ENCODE results near the gene LIN52. TPM values are rescaled to one million over a fixed set of nuclear protein-coding genes. Genes with fewer than 3 reads are reported as not detected.

The LIN52 gene
- total and polyA plus RNA-seq, 2 of the 13 experiments (the other 11 are each of a cell fraction or from before 2014, with no cell fraction given): 11.4 to 23.3 TPM

GRCh38 chr14:74084277-74085046, at the start of gene LIN52, which contains the start of gene ALDH6A1 (continued):
- TF ChIP-seq ZNF772 (CRISPR knock-in tag; IDR thresholded peaks at IDR 0.05): 0 out of 2 replicates have a peak, but pooled peaks have one; percentile 52
- TF ChIP-seq ZNF784 (CRISPR knock-in tag; IDR thresholded peaks at IDR 0.05; ENCODE audit: borderline replicate concordance): no peak; the same call in 1 of the 2 replicates
- no peak; the same call in 1 of the 2 replicates for TF ChIP-seq ZNF224 (CRISPR knock-in tag; IDR thresholded peaks at IDR 0.05)
- no peak for TF ChIP-seq SOX5 (CRISPR knock-in tag; IDR thresholded peaks at IDR 0.05; ENCODE audit: borderline replicate concordance)
- no peak for TF ChIP-seq TEAD2 (CRISPR knock-in tag; IDR thresholded peaks at IDR 0.05)
- no peak for TF ChIP-seq TOE1 (CRISPR knock-in tag; IDR thresholded peaks at IDR 0.05)
- TF ChIP-seq, protein P1, sequence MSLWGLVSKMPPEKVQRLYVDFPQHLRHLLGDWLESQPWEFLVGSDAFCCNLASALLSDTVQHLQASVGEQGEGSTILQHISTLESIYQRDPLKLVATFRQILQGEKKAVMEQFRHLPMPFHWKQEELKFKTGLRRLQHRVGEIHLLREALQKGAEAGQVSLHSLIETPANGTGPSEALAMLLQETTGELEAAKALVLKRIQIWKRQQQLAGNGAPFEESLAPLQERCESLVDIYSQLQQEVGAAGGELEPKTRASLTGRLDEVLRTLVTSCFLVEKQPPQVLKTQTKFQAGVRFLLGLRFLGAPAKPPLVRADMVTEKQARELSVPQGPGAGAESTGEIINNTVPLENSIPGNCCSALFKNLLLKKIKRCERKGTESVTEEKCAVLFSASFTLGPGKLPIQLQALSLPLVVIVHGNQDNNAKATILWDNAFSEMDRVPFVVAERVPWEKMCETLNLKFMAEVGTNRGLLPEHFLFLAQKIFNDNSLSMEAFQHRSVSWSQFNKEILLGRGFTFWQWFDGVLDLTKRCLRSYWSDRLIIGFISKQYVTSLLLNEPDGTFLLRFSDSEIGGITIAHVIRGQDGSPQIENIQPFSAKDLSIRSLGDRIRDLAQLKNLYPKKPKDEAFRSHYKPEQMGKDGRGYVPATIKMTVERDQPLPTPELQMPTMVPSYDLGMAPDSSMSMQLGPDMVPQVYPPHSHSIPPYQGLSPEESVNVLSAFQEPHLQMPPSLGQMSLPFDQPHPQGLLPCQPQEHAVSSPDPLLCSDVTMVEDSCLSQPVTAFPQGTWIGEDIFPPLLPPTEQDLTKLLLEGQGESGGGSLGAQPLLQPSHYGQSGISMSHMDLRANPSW (CRISPR knock-in tag; IDR thresholded peaks at IDR 0.05; ENCODE audit: borderline replicate concordance): peak; percentile 86; the same call in 1 of the 2 replicates
- no peak for TF ChIP-seq MEIS1 (CRISPR knock-in tag; IDR thresholded peaks at IDR 0.05; ENCODE audit: borderline replicate concordance)
- TF ChIP-seq SP2 (CRISPR knock-in tag; IDR thresholded peaks at IDR 0.05): peak; percentile 87
- TF ChIP-seq ZMYM4 (CRISPR knock-in tag; IDR thresholded peaks at IDR 0.05): peak; percentile 80
- TF ChIP-seq NR2F1 (CRISPR knock-in tag; IDR thresholded peaks at IDR 0.05): no peak
- TF ChIP-seq ZFAT (CRISPR knock-in tag; conservative IDR thresholded peaks at IDR 0.05): no peak
- 0 out of 4 replicates have a peak, but pooled peaks of 1 of the 2 experiments have one; percentile 39 for TF ChIP-seq REST (IDR thresholded peaks at IDR 0.05; ENCODE audit: borderline replicate concordance in 1 of 2, low read depth in 1 of 2, low read length in 2 of 2)
- TF ChIP-seq, protein P2, sequence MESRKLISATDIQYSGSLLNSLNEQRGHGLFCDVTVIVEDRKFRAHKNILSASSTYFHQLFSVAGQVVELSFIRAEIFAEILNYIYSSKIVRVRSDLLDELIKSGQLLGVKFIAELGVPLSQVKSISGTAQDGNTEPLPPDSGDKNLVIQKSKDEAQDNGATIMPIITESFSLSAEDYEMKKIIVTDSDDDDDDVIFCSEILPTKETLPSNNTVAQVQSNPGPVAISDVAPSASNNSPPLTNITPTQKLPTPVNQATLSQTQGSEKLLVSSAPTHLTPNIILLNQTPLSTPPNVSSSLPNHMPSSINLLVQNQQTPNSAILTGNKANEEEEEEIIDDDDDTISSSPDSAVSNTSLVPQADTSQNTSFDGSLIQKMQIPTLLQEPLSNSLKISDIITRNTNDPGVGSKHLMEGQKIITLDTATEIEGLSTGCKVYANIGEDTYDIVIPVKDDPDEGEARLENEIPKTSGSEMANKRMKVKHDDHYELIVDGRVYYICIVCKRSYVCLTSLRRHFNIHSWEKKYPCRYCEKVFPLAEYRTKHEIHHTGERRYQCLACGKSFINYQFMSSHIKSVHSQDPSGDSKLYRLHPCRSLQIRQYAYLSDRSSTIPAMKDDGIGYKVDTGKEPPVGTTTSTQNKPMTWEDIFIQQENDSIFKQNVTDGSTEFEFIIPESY (CRISPR knock-in tag; IDR thresholded peaks at IDR 0.05): no peak
- TF ChIP-seq TCF12 (IDR thresholded peaks at IDR 0.05): no peak
- no peak for TF ChIP-seq TCF12 (CRISPR knock-in tag; IDR thresholded peaks at IDR 0.05)
- TF ChIP-seq KLF6 (CRISPR knock-in tag; IDR thresholded peaks at IDR 0.05): peak; percentile 70; the same call in 1 of the 2 replicates
- TF ChIP-seq TEAD3 (CRISPR knock-in tag; optimal IDR thresholded peaks at IDR 0.05; ENCODE audit: borderline replicate concordance): no peak
- TF ChIP-seq THAP7 (CRISPR knock-in tag; IDR thresholded peaks at IDR 0.05): no peak

Measured in HepG2 (cell line).